Stomach (tissue), 19 donors: ENCODE data around the gene CAPN14. TPM values are rescaled to one million over a fixed set of nuclear protein-coding genes. Genes with fewer than 3 reads are reported as not detected.

Source experiments
- DNase-seq, 2 donors: peaks; one replicate each; pipeline versions ENCODE4 v3.0.0 to v3.0.0-alpha.2; 2013 to 2019
- H3K27ac ChIP-seq, 5 donors: fragments of 200-600 bp in 4 of 5; sonication (generic) in 4 of 5; one replicate each; pipeline ENCODE4 v1.5.1; 2013 to 2019; ENCODE audit warnings: mild to moderate bottlenecking in 1 of 5, moderate library complexity in 1 of 5
- H3K27me3 ChIP-seq, 3 donors: fragments of 200-600 bp; sonication (generic); one replicate each; pipeline ENCODE4 v1.5.1; 2017 to 2019; ENCODE audit warnings: mixed run types in 1 of 3
- H3K36me3 ChIP-seq, 4 donors: fragments of 200-600 bp; sonication (generic); 1 replicate in 3 of 4; 2 replicates in 1 of 4; pipeline ENCODE4 v1.5.1; 2016 to 2019
- H3K4me1 ChIP-seq, 4 donors: fragments of 200-600 bp; sonication (generic); one replicate each; pipeline ENCODE4 v1.5.1; 2016 to 2019
- H3K4me3 ChIP-seq, 4 donors: fragments of 200-600 bp; sonication (generic) in 3 of 4; one replicate each; pipeline ENCODE4 v1.5.1; 2016 to 2019; ENCODE audit warnings: mild to moderate bottlenecking in 1 of 4
- H3K9me3 ChIP-seq, 4 donors: fragments of 200-600 bp; sonication (generic); one replicate each; pipeline ENCODE4 v1.5.1; 2016 to 2019
- CTCF ChIP-seq, 7 experiments: fragments of 450-650 bp in 4 of 7; fragments of 200-600 bp in 3 of 7; sonication (generic) in 3 of 7; IDR thresholded peaks; one replicate each; pipeline ENCODE4 v1.5.1; 2016 to 2019; ENCODE audit warnings: antibody characterized with exemption in 7 of 7, control low read depth in 2 of 7, mild to moderate bottlenecking in 1 of 7
- EP300 ChIP-seq: sonication (generic); formaldehyde crosslinking; IDR thresholded peaks from one replicate; pipeline ENCODE4 v1.6.1; 2017; ENCODE audit warnings: antibody characterized with exemption
- POLR2A ChIP-seq, 4 donors: fragments of 450-650 bp; IDR thresholded peaks; one replicate each; pipeline ENCODE4 v1.6.1; 2016; ENCODE audit warnings: antibody characterized with exemption in 4 of 4, control low read depth in 2 of 4, mild to moderate bottlenecking in 1 of 4, moderate library complexity in 1 of 4
- POLR2AphosphoS5 ChIP-seq, 3 donors: sonication (generic); formaldehyde crosslinking; IDR thresholded peaks; one replicate each; pipeline ENCODE4 v1.6.1; 2016; ENCODE audit warnings: antibody characterized with exemption in 3 of 3
- WGBS, 5 donors: extraction: QIAGEN DNeasy Blood & Tissue Kit in 3 of 5; methylation state at CpG; one replicate each; pipeline versions ENCODE4 v1.1.5 to v1.1.7; 2013 to 2018; 5-methylcytosine and 5-hydroxymethylcytosine counted together
- intact Hi-C: fragments of 100-400 bp; cut with DNase I; formaldehyde crosslinking; loops from one replicate; pipeline ENCODE4 v1.15.1; 2023; ENCODE audit warnings: low total_unique reads
- long read RNA-seq, 10 donors: transcript quantifications; one replicate each; lab custom pipeline, GENCODE V29; 2026
- polyA plus RNA-seq, 3 donors: library from polyadenylated mRNA; stranded (reverse); fragments of 200-250 nt; gene quantifications; one replicate each; pipeline ENCODE4 v1.2.3, GENCODE V29; 2013
- total RNA-seq, 5 donors: library from RNA; depleted of rRNA; stranded (reverse); fragments of >200 nt; gene quantifications; one replicate each; pipeline versions ENCODE4 v1.1.0 to v1.2.3, GENCODE V29; 2014 to 2016
- donor health status: healthy with polysubstance abuse.
- donor health status: Bipolar disorder and iron deficiency.
- donor health status: healthy.

The CAPN14 gene
- total RNA-seq (1 to 10 TPM in 1 of 5 donors, not detected in 4; 1.3 TPM), polyA plus RNA-seq (10 to 100 TPM in 1 of 3 donors, under 1 TPM in 1, not detected in 1; 0.06 to 66.0 TPM)
- long read RNA-seq, donor 1, result 0 reads
- long read RNA-seq, donor 2, result 0 reads
- long read RNA-seq, donor 3, result 0 reads
- long read RNA-seq, donor 4, result 0 reads
- long read RNA-seq, donor 5, result 0 reads
- long read RNA-seq, donor 6, result 0 reads
- long read RNA-seq, donor 7, result 0 reads
- long read RNA-seq, donor 8, result 0 reads
- long read RNA-seq, donor 9, result 0 reads
- long read RNA-seq, donor 10, result 0 reads

- DNase-seq, result no peak
- peaks cover 0 to 4% (median 0%) of the 10 kb centered on the region in 4 donors for H3K4me1 ChIP-seq
- WGBS, 5 donors, result 74 to 88% (median 82%) methylated on average over 6 of the region's 6 CpGs
- TF ChIP-seq EP300 (no peak), POLR2A (IDR thresholded peaks at IDR 0.05) (no peak), POLR2AphosphoS5 (IDR thresholded peaks at IDR 0.05) (no peak)
- H3K27ac ChIP-seq, result no peak within 1 kb of the TSS
- peaks cover 0 to 10% (median 0%) of the 10 kb centered on the region in 3 donors for H3K27me3 ChIP-seq
- H3K36me3 ChIP-seq, result no peaks in the 10 kb centered on the region
- H3K9me3 ChIP-seq, result no peaks in the 10 kb centered on the region
- intact Hi-C loops, result no loop called here
- no peak within 1 kb of the TSS for H3K4me3 ChIP-seq
These were observed at the start of gene CAPN14 for GRCh38 chr2:31217465-31218200. CAPN14 (minus strand) TSS chr2:31217515; CDS start chr2:31205447, 12,068 bp downstream.

- TF ChIP-seq POLR2A (IDR thresholded peaks at IDR 0.05) (no peak), POLR2AphosphoS5 (IDR thresholded peaks at IDR 0.05) (no peak), CTCF (IDR thresholded peaks at IDR 0.05) (no peak), EP300 (no peak)
- no peaks in the 10 kb centered on the region for H3K4me1 ChIP-seq
- no peaks in the 10 kb centered on the region for H3K27me3 ChIP-seq
- intact Hi-C loops, result no loop called here
- WGBS, 5 donors, result 53 to 82% (median 66%) methylated on average over 4 to 6 of the region's 6 CpGs
- no peaks in the 10 kb centered on the region for H3K9me3 ChIP-seq
- no peak overlapping the region for H3K27ac ChIP-seq
- no peak for DNase-seq
- no peak overlapping the region for H3K4me3 ChIP-seq
- peaks cover 0 to 17% (median 12%) of the 10 kb centered on the region in 4 donors for H3K36me3 ChIP-seq
These were observed 49.5 kb upstream of the CAPN14 start for GRCh38 chr2:31266804-31267203.

GRCh38 chr2:31265234-31265633, 47.9 kb upstream of the CAPN14 start:
- H3K36me3 ChIP-seq, result peaks cover 0 to 30% (median 22%) of the 10 kb centered on the region in 4 donors
- H3K27ac ChIP-seq, result no peak overlapping the region
- DNase-seq, result no peak
- H3K27me3 ChIP-seq, result no peaks in the 10 kb centered on the region
- intact Hi-C loops, result no loop called here
- no peak overlapping the region for H3K4me3 ChIP-seq
- 64 to 83% (median 73%) methylated on average over 6 of the region's 6 CpGs for WGBS, 5 donors
- H3K4me1 ChIP-seq, result no peaks in the 10 kb centered on the region
- TF ChIP-seq POLR2A (IDR thresholded peaks at IDR 0.05) (no peak), CTCF (IDR thresholded peaks at IDR 0.05) (no peak), EP300 (no peak), POLR2AphosphoS5 (IDR thresholded peaks at IDR 0.05) (no peak)
- no peaks in the 10 kb centered on the region for H3K9me3 ChIP-seq

GRCh38 chr2:31263636-31264190, 46.4 kb upstream of the CAPN14 start:
- Histone ChIP-seq H3K36me3 (peaks cover 0 to 30% (median 22%) of the 10 kb centered on the region in 4 donors), H3K9me3 (no peaks in the 10 kb centered on the region), H3K27me3 (no peaks in the 10 kb centered on the region), H3K4me1 (no peaks in the 10 kb centered on the region), H3K27ac (no peak overlapping the region), H3K4me3 (no peak overlapping the region)
- intact Hi-C loops, result no loop called here
- DNase-seq, result no peak
- TF ChIP-seq POLR2A (IDR thresholded peaks at IDR 0.05) (no peak), POLR2AphosphoS5 (IDR thresholded peaks at IDR 0.05) (no peak), CTCF (IDR thresholded peaks at IDR 0.05) (no peak), EP300 (no peak)
- WGBS, 5 donors, result 75 to 96% (median 84%) methylated on average over 3 of the region's 3 CpGs
